GM23338 (cell line): Measurements from ENCODE around the gene ZNF474. TPM values are rescaled to one million over a fixed set of nuclear protein-coding genes. Genes with fewer than 3 reads are reported as not detected.
A peak's percentile ranks its signal among the peaks of the same experiment; 100 is the strongest.

ENCODE experiments used
- ATAC-seq: fragments of 200-7000 bp; cut with Tn5 transposase; 3 replicates; pipeline ENCODE4 v1.9.1; 2020
- DNase-seq: peaks from one replicate; pipeline ENCODE4 v3.0.0-alpha.2; 2015; ENCODE audit warnings: low spot score
- H2AFZ ChIP-seq: fragments of 200-600 bp; sonication (generic); 2 replicates; pipeline ENCODE4 v1.8.0; 2016; ENCODE audit warnings: antibody characterized with exemption, mild to moderate bottlenecking, moderate library complexity
- H3F3A ChIP-seq: fragments of 200-600 bp; sonication (generic); replicated peaks from 2 replicates; pipeline ENCODE4 v1.8.0; 2017; ENCODE audit warnings: antibody characterized with exemption, mixed run types, low read depth
- H3K27ac ChIP-seq: fragments of 200-600 bp; sonication (generic); 2 replicates; pipeline ENCODE4 v1.6.1; 2016; ENCODE audit warnings: low read depth
- H3K27me3 ChIP-seq: fragments of 200-600 bp; sonication (generic); 2 replicates; pipeline ENCODE4 v1.8.0; 2016; ENCODE audit warnings: mild to moderate bottlenecking, mixed run types, moderate library complexity; ENCODE audit not compliant: insufficient read depth
- H3K36me3 ChIP-seq: fragments of 200-600 bp; sonication (generic); 2 replicates; pipeline ENCODE4 v1.8.0; 2016; ENCODE audit warnings: mild to moderate bottlenecking; ENCODE audit not compliant: insufficient read depth
- H3K4me1 ChIP-seq: fragments of 200-600 bp; sonication (generic); 2 replicates; pipeline ENCODE4 v1.8.0; 2016; ENCODE audit warnings: mild to moderate bottlenecking, moderate library complexity; ENCODE audit not compliant: insufficient read depth
- H3K4me2 ChIP-seq: fragments of 200-600 bp; sonication (generic); 2 replicates; pipeline ENCODE4 v1.7.1; 2017; ENCODE audit warnings: mixed run types
- H3K4me3 ChIP-seq: fragments of 200-600 bp; sonication (generic); 2 replicates; pipeline ENCODE4 v1.6.1; 2016; ENCODE audit warnings: mixed run types
- H3K79me2 ChIP-seq: fragments of 200-600 bp; sonication (generic); replicated peaks from 2 replicates; pipeline ENCODE4 v1.8.0; 2017; ENCODE audit warnings: mild to moderate bottlenecking; ENCODE audit not compliant: insufficient read depth
- H3K9me2 ChIP-seq: fragments of 200-600 bp; sonication (generic); 2 replicates; pipeline ENCODE4 v1.8.0; 2017; ENCODE audit not compliant: insufficient read depth
- H4K20me1 ChIP-seq: fragments of 200-600 bp; sonication (generic); replicated peaks from 2 replicates; pipeline ENCODE4 v1.8.0; 2017; ENCODE audit warnings: mild to moderate bottlenecking; ENCODE audit not compliant: insufficient read depth
- H3K27ac Mint-ChIP-seq: 2 replicates; pipeline ENCODE4 v1.8.0; 2020; ENCODE audit warnings: inconsistent platforms, mild to moderate bottlenecking, moderate library complexity, mixed read lengths
- H3K27me3 Mint-ChIP-seq: 3 replicates; pipeline ENCODE4 v1.8.0; 2022; ENCODE audit warnings: low read depth, mild to moderate bottlenecking, moderate library complexity, mixed read lengths, inconsistent platforms; ENCODE audit not compliant: insufficient read depth, poor library complexity
- H3K36me3 Mint-ChIP-seq: 3 replicates; pipeline ENCODE4 v1.8.0; 2021; ENCODE audit warnings: low read depth, mild to moderate bottlenecking, inconsistent platforms, moderate library complexity, mixed read lengths
- H3K4me1 Mint-ChIP-seq: 3 replicates; pipeline ENCODE4 v1.8.0; 2020; ENCODE audit warnings: mild to moderate bottlenecking, inconsistent platforms, mixed read lengths
- H3K4me3 Mint-ChIP-seq: 3 replicates; pipeline ENCODE4 v1.8.0; 2021; ENCODE audit warnings: moderate library complexity, mild to moderate bottlenecking, inconsistent platforms, mixed read lengths
- H3K9me3 Mint-ChIP-seq: 3 replicates; pipeline ENCODE4 v1.8.0; 2020; ENCODE audit warnings: moderate library complexity, mild to moderate bottlenecking, inconsistent platforms, mixed read lengths
- CREB1 ChIP-seq: fragments of 250-450 bp; sonication (Bioruptor Pico); IDR thresholded peaks from 2 replicates; pipeline ENCODE4 v1.5.0; 2020; ENCODE audit warnings: low read depth, mild to moderate bottlenecking, moderate library complexity
- CTCF ChIP-seq, 2 experiments: fragments of 200-600 bp in 1 of 2; sonication (generic) in 1 of 2; conservative IDR thresholded peaks; 2 replicates each; pipeline versions ENCODE4 v1.5.1 to v1.6.1; 2016 to 2017; ENCODE audit warnings: antibody characterized with exemption in 2 of 2, low read depth in 2 of 2, mild to moderate bottlenecking in 2 of 2, moderate library complexity in 1 of 2
- ETS1 ChIP-seq: IDR thresholded peaks from 2 replicates; pipeline ENCODE4 v1.6.1; 2016; ENCODE audit warnings: antibody characterized with exemption
- EZH2 ChIP-seq: fragments of 200-600 bp; sonication (generic); IDR thresholded peaks from one replicate; pipeline ENCODE4 v1.8.0; 2017; ENCODE audit warnings: antibody characterized with exemption, mild to moderate bottlenecking, low read depth; ENCODE audit not compliant: unreplicated experiment
- EZH2phosphoT487 ChIP-seq: fragments of 200-600 bp; sonication (generic); IDR thresholded peaks from one replicate; pipeline ENCODE4 v1.8.1; 2018; ENCODE audit warnings: antibody characterized with exemption; ENCODE audit not compliant: unreplicated experiment
- JUNB ChIP-seq: IDR thresholded peaks from one replicate; pipeline ENCODE4 v1.6.1; 2016; ENCODE audit warnings: antibody characterized with exemption; ENCODE audit not compliant: unreplicated experiment
- NANOG ChIP-seq: IDR thresholded peaks from 2 replicates; pipeline ENCODE4 v1.6.1; 2016; ENCODE audit warnings: antibody characterized with exemption, borderline replicate concordance
- POLR2AphosphoS5 ChIP-seq: IDR thresholded peaks from 2 replicates; pipeline ENCODE4 v1.6.1; 2016; ENCODE audit warnings: antibody characterized with exemption, low read depth
- REST ChIP-seq: IDR thresholded peaks from one replicate; pipeline ENCODE4 v1.6.1; 2018; ENCODE audit warnings: antibody characterized with exemption; ENCODE audit not compliant: unreplicated experiment
- STAT1 ChIP-seq: IDR thresholded peaks from one replicate; pipeline ENCODE4 v1.6.1; 2016; ENCODE audit warnings: antibody characterized with exemption; ENCODE audit not compliant: unreplicated experiment
- ZNF114 ChIP-seq: fragments of 250-450 bp; sonication (Bioruptor Pico); IDR thresholded peaks from 2 replicates; pipeline ENCODE4 v1.5.0; 2020; ENCODE audit warnings: mild to moderate bottlenecking, moderate library complexity
- ZNF331 ChIP-seq: fragments of 250-450 bp; sonication (Bioruptor Pico); IDR thresholded peaks from 2 replicates; pipeline ENCODE4 v1.5.0; 2020; ENCODE audit warnings: low read depth, mild to moderate bottlenecking, moderate library complexity
- ZNF462 ChIP-seq: fragments of 250-450 bp; sonication (Bioruptor Pico); IDR thresholded peaks from 2 replicates; pipeline ENCODE4 v1.5.0; 2020; ENCODE audit warnings: mild to moderate bottlenecking, moderate library complexity
- polyA plus RNA-seq: library from polyadenylated mRNA; unstranded; fragments of >200 nt; fragmentation: Nextera tagmentation; extraction: Ambion mirVana; gene quantifications from 2 replicates; pipeline ENCODE4 v1.2.1, GENCODE V29; 2016
- total RNA-seq: library from RNA; depleted of rRNA; stranded (reverse); fragments of >200 nt; shearing (Covaris generic); gene quantifications from 2 replicates; pipeline ENCODE4 v1.2.3, GENCODE V29; 2014

Gene ZNF474
- total and polyA plus RNA-seq, 2 experiments from 2014 or later = 0.59 TPM; not detected in 1

GRCh38 chr5:122164831-122165558 lies 35.6 kb downstream of the ZNF474 start:
- peaks cover 15% of the 10 kb centered on the region for H3K4me1 Mint-ChIP-seq

More at GRCh38 chr5:122164831-122165558, 35.6 kb downstream of the ZNF474 start:
- Histone ChIP-seq H2AFZ (no peak overlapping the region), H3K4me1 (peaks cover 6% of the 10 kb centered on the region; the same call in 1 of the 2 replicates), H3K27ac (no peak overlapping the region), H3K4me2 (no peak overlapping the region), H3K36me3 (no peaks in the 10 kb centered on the region), H3K79me2 (no peaks in the 10 kb centered on the region), H4K20me1 (no peaks in the 10 kb centered on the region), H3K27me3 (no peaks in the 10 kb centered on the region), H3F3A (no peaks in the 10 kb centered on the region), H3K9me2 (peaks cover 5% of the 10 kb centered on the region), H3K4me3 (no peak overlapping the region)
- H3K9me3 Mint-ChIP-seq = no peaks in the 10 kb centered on the region
- ATAC-seq (no peak), DNase-seq (no peak)
- no peaks in the 10 kb centered on the region for H3K27me3 Mint-ChIP-seq
- H3K27ac Mint-ChIP-seq = 0 out of 2 replicates have a peak overlapping the region, but pooled peaks have one; percentile 39
- H3K36me3 Mint-ChIP-seq = no peaks in the 10 kb centered on the region
- TF ChIP-seq EZH2phosphoT487 = no peak
- no peak for TF ChIP-seq EZH2
- no peak for TF ChIP-seq ZNF114 (CRISPR knock-in tag)
- no peak for TF ChIP-seq ZNF462 (CRISPR knock-in tag)
- no peak for TF ChIP-seq POLR2AphosphoS5
- no peak for TF ChIP-seq CTCF (conservative IDR thresholded peaks at IDR 0.05; ENCODE audit: low read depth in 2 of 2)
- TF ChIP-seq CREB1 (CRISPR knock-in tag) = no peak
- TF ChIP-seq NANOG = no peak
- no peak for TF ChIP-seq STAT1
- TF ChIP-seq ETS1 = no peak
- no peak for TF ChIP-seq ZNF331 (CRISPR knock-in tag)
- no peak for TF ChIP-seq JUNB
- no peak for TF ChIP-seq REST
- no peak overlapping the region for H3K4me3 Mint-ChIP-seq
